Left forelimb (tissue), 1 donor: ENCODE measurements around the gene MPZL1.
A peak's percentile ranks its signal among the peaks of the same experiment; 100 is the strongest.
"Not testable (repeated sequence)": the region's sequence is repeated elsewhere in the genome, so short reads cannot be mapped to it uniquely, and the experiment has no call there.

Experiments
- DNase-seq: peaks from one replicate; pipeline ENCODE4 v3.0.0-alpha.2; 2018; ENCODE audit warnings: low spot score

The MPZL1 gene

GRCh38 chr1:167781558-167781957 is 59.8 kb downstream of the MPZL1 start:
- DNase-seq: no peak

DNA sequence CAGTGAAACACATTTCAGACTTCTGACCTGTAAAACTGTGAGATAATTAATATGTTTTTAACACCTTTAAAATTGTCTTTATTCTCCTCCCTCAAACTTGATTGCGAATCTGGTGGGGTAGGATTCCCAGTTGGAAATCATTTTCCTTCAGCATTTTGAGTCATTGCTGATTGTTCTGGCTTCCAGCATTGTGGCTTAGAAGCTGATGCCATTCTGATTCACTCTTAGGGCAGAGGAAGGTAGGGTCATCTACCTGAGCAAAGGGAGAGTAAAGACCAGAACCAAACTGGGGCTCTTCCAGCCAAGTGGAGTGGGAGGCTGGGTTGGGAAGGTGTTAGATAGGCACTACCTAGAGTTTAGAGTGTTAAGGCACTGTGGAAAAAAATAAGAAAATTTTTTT is 61.2 kb downstream of the MPZL1 start:
- DNase-seq: no peak

DNA sequence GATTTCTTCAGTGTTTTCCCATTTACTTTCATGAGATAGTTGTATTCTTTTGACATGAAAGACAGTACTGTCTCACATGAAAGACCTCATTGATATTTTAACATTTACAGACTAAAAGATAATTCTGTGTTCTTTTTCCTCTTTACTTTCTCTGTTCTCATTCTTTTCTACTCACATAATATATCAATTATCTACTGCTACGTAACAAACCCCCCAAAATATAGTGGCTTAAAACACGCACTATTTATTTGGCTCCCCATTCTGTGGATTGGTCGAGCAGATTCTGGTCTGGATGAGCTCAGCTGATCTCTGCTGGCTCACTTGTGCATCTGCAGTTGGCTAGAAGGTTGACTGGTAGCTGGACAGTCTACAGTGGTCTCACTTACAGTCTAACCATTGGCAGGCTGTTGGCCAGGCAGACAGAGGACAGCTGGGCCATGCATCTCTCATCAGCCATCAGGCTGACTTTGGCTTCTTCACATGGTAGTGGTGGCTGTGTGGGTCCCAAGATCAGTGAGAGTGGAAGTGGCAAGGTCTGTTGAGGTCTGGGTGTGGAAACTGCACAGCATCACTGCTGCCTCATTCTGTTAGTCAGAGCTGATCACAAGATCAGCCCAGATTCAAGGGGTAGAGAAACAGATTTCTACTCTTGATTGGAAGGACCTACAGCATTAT is 63.2 kb downstream of the MPZL1 start:
- no peak for DNase-seq

- DNase-seq: no peak
Observed at GRCh38 chr1:167786502-167786901, 64.7 kb downstream of the MPZL1 start.

GRCh38 chr1:167789501-167789900 is 67.7 kb downstream of the MPZL1 start:
- no peak for DNase-seq

DNA sequence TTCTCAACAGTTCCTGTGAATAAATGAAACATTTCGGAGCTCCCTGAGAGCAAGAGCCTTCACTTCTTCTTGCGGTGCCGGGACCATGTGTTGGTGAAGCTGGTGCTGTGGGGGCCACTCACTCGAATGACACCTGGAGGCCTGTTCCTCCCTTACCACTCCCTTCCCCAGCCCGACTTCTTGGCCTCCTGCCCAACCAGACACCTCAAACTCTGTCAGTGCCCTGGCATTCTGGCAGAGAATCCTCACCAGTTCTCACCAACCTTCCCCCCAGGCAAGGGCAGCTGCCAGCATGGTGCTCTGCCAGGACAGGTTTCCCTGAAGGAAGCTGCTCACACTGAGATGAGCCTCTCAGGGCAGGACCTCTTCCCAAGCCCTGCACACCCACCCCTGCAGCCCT is 68.3 kb downstream of the MPZL1 start:
- no peak for DNase-seq

DNA sequence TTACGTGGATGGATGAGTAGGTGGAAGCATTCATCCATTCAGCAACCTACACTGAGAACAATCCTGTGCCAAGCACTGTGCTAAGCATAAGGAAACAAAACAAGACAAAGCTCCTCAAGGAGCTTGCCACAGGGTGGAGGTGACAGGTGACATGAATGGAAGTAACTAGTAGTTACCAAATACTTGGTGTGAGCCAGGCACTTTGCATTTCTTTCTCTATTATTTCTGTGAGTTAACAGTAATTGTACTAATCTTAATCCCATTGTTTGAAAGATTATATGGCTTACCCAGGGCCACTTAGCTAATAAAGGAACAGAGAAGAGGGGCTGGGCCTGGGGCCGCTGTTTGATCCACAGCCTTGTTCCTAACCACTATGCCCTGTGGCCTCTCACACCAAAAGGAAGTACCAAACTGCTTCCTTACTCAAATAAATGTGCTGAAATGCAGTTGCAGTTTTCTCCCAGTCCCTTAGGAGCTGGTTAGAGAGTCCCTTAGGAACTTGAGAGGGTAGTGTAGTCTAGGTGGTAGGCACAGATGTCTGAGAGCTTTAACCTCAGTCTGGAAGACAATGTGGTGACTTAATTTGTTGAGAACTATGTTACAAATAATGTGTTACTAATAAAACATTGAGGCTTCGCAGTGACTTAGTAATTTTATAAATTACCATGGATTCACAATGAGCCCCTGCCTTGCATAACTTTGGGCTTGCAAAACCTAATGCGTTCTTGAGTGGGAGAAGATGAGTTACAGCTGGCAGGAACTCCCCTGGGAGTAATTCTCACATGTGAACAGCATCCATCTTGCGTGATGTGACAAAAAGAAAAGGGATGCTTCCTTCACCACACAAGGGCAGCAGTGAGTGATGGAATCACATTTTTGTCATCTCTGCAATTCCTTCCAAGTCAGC is 69.8 kb downstream of the MPZL1 start:
- no peak for DNase-seq

DNA sequence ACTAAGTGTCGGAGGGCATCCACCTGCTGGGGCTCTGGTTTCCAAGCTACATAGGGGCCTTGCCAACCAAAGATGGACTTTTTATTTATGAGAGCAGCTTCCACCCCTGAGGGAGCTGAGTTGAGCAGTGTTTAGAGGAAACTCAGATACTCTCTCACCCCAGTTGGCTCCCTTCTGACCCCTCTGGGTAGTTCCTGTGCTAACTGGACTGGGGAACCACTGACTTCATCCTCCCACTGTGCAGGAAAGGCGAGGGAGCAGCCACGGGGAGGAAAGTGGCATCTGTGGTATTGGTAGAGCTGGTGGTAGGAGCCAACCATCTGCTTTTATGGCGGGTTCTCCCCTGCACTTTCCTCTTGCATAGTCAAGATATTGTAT is 70.4 kb downstream of the MPZL1 start:
- no peak for DNase-seq

DNA sequence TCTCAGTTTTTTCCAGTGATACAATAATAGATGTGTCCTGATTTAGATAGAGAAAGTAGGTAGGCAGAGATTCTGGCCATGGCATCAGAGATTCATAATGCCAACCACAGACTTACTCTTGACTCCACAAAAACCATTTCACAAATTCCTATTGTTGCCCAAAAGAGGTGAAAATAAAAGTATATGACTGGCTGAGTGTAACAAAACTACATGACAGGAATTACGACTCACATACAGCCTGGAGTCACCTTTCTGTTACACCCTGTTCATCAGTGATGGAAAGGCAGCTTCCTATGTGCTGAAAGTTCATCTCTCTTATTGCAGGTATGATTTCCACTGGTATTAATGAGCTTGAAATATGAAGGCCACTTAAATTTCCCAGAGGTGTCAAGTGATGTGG is 72.3 kb downstream of the MPZL1 start:
- no peak for DNase-seq

GRCh38 chr1:167795810-167796740 is 74.3 kb downstream of the MPZL1 start:
- DNase-seq: no peak

DNA sequence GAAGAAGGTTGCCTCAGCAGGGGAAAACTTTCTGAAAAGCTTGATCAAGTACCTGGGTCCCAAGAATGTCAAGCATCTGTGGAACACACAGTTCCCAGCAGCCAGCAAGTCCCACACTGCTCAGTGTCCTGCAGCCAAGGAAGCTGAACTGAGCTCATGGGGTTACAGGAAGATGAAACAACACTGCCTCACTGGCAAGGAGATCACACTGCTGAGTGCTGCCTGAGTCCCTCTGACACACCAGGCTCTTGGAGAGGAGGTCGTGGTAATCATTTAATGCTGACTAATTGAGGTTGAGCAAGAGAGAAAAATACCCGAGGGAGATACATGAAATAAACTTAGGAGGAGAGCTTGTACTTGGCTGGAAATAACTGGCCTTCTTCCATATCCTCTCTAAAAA is 75.2 kb downstream of the MPZL1 start:
- DNase-seq: no peak

- no peak for DNase-seq
Observed at GRCh38 chr1:167798952-167799351, 77.2 kb downstream of the MPZL1 start.

DNA sequence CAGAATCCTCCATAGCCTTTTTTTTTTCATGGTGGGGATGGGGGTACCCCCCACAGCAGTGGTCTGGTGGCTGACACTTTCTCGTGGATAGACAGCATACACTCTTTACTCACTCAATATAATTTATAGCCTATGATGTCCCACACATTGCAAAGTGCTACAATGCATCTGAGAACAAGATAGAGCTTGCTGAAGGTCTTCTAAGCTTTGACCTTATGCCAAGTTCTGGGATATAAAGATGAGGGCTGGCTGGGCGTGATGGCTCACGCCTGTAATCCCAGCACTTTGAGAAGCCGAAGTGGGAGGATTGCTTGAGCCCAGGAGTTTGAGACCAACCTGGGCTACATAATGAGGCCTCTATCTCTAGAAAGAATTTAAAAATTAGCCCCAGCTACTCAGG is 78.0 kb downstream of the MPZL1 start:
- DNase-seq: no peak

GRCh38 chr1:167800251-167800650 is 78.5 kb downstream of the MPZL1 start:
- DNase-seq: no peak

- no peak for DNase-seq
Observed at GRCh38 chr1:167802235-167802634, 80.5 kb downstream of the MPZL1 start.

- peak; percentile 78 for DNase-seq
Observed at GRCh38 chr1:167803358-167804207, 81.8 kb downstream of the MPZL1 start.

GRCh38 chr1:167805041-167805556 is 83.3 kb downstream of the MPZL1 start:
- DNase-seq: no peak

DNA sequence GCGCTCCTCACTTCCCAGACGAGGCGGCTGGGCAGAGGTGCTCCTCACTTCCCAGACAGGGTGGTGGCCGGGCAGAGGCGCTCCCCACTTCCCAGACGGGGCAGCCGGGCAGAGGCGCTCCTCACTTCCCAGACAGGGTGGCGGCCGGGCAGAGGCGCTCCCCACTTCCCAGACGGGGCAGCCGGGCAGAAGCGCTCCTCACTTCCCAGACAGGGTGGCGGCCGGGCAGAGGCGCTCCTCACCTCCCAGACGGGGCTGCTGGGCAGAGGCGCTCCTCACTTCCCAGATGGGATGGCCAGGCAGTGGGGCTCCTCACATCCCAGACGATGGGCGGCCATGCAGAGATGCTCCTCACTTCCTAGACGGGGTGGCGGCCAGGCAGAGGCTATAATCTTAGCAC is 84.5 kb downstream of the MPZL1 start:
- not testable (repeated sequence) for DNase-seq

GRCh38 chr1:167806676-167807075 is 84.9 kb downstream of the MPZL1 start:
- DNase-seq: not testable (repeated sequence)

- no peak for DNase-seq
Observed at GRCh38 chr1:167808104-167808503, 86.3 kb downstream of the MPZL1 start.

GRCh38 chr1:167808690-167809089 is 86.9 kb downstream of the MPZL1 start:
- no peak for DNase-seq
